Hepatocyte (in vitro differentiated cells): Measurements from ENCODE around the gene MICALL1.
A peak's percentile ranks its signal among the peaks of the same experiment; 100 is the strongest.

Experiments used
- CTCF ChIP-seq: fragments of 200-600 bp; sonication (generic); IDR thresholded peaks from 2 replicates; pipeline ENCODE4 v1.5.1; 2016; ENCODE audit warnings: antibody characterized with exemption, mild to moderate bottlenecking; ENCODE audit not compliant: poor library complexity
- EZH2phosphoT487 ChIP-seq: fragments of 200-600 bp; sonication (generic); IDR thresholded peaks from one replicate; pipeline ENCODE4 v1.6.1; 2018; ENCODE audit warnings: antibody characterized with exemption, mild to moderate bottlenecking, low read depth, moderate library complexity; ENCODE audit not compliant: unreplicated experiment, severe bottlenecking

GRCh38 chr22:37933711-37934376 lies 27.7 kb downstream of the MICALL1 start:
- TF ChIP-seq EZH2phosphoT487: no peak
- TF ChIP-seq CTCF: peak; percentile 92
